Osteoblast (primary cell): ENCODE results near the gene ADORA1. TPM values are rescaled to one million over a fixed set of nuclear protein-coding genes. Genes with fewer than 3 reads are reported as not detected.

Experiments used
- total RNA-seq: library from RNA; depleted of rRNA; stranded (reverse); fragments of >200 nt; gene quantifications from 2 replicates; pipeline ENCODE4 v1.2.3, GENCODE V29; 2012

The ADORA1 gene
- total RNA-seq, 1 donor: 4.0 TPM

Other genes with a start within 250 kb of the ADORA1 start
- gene RABIF, start 238.6 kb upstream of the ADORA1 start, total RNA-seq: 7.2 and 8.0 TPM in 2 replicates
- 23.2 and 28.0 TPM in 2 replicates for gene KLHL12, start 200.5 kb upstream of the ADORA1 start, total RNA-seq
- gene ADIPOR1, start 169.4 kb upstream of the ADORA1 start, total RNA-seq: 91.9 and 104 TPM in 2 replicates
- gene CYB5R1, start 160.5 kb upstream of the ADORA1 start, total RNA-seq: 49.2 and 60.8 TPM in 2 replicates
- 116 and 118 TPM in 2 replicates for gene TMEM183A, start 120.4 kb upstream of the ADORA1 start, total RNA-seq
- gene PPFIA4, start 101.2 kb upstream of the ADORA1 start, total RNA-seq: 8.0 and 10.9 TPM in 2 replicates
- gene MYOG, start 41.7 kb upstream of the ADORA1 start, total RNA-seq: not detected in 2 replicates
- under 0.01 and 0.29 TPM in 2 replicates for gene MYBPH, start 48.1 kb downstream of the ADORA1 start, total RNA-seq
- gene CHI3L1, start 59.0 kb downstream of the ADORA1 start, total RNA-seq: 273 and 932 TPM in 2 replicates
- gene CHIT1, start 101.9 kb downstream of the ADORA1 start, total RNA-seq: under 0.01 TPM in 1 of 2 replicates, not detected in the other
- 14.5 and 14.7 TPM in 2 replicates for gene BTG2, start 177.8 kb downstream of the ADORA1 start, total RNA-seq
- gene FMOD, start 223.4 kb downstream of the ADORA1 start, total RNA-seq: 2.9 and 5.9 TPM in 2 replicates